ENCODE measurements around the gene SHC2.

Gene SHC2

GRCh38 chr19:468587-469256 lies 7.9 kb upstream of the SHC2 start:
- Mint-ChIP-seq H3K27me3 (ENCODE audit: low read depth) (no peaks in the 10 kb centered on the region), H3K4me1 (ENCODE audit: low read depth) (no peaks in the 10 kb centered on the region), H3K4me3 (no peak overlapping the region), H3K9me3 (no peaks in the 10 kb centered on the region), H3K27ac (no peak overlapping the region), H3K36me3 (ENCODE audit: low read depth) (no peaks in the 10 kb centered on the region)
- no peak for DNase-seq (ENCODE audit: low spot score)

DNA sequence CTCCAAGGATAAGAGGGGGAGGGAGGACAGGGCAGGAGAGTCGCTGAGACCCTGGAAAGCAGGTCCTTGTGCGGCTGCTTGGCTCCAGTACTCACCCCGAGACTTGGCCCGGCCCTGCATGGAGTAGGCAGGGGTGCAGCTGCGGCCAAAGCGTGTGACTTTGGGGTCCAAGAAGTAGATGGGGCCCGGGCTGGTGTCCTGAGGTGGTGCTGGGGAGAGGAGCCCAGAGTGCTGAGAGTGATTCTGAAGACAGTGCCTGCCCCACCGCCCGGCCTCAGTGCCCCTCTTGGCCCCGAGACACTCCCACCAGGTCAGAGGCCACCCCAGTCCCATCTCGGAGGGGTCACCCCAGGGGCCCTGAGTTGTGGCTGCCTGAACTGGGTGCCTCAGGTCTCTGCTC lies 6.7 kb upstream of the SHC2 start:
- no peak for DNase-seq (ENCODE audit: low spot score)
- Mint-ChIP-seq H3K27me3 (ENCODE audit: low read depth) (peaks cover 4% of the 10 kb centered on the region), H3K4me3 (no peak overlapping the region), H3K27ac (no peak overlapping the region), H3K9me3 (no peaks in the 10 kb centered on the region), H3K4me1 (ENCODE audit: low read depth) (no peaks in the 10 kb centered on the region), H3K36me3 (ENCODE audit: low read depth) (no peaks in the 10 kb centered on the region)

GRCh38 chr19:465056-465816 lies 4.4 kb upstream of the SHC2 start:
- DNase-seq (ENCODE audit: low spot score), result no peak

GRCh38 chr19:464208-464545 lies 3.3 kb upstream of the SHC2 start:
- no peaks in the 10 kb centered on the region for H3K4me1 Mint-ChIP-seq (ENCODE audit: low read depth)
- H3K4me3 Mint-ChIP-seq, result no peak overlapping the region
- H3K27me3 Mint-ChIP-seq (ENCODE audit: low read depth), result peaks cover 19% of the 10 kb centered on the region
- no peak overlapping the region for H3K27ac Mint-ChIP-seq
- no peaks in the 10 kb centered on the region for H3K36me3 Mint-ChIP-seq (ENCODE audit: low read depth)
- no peak for DNase-seq (ENCODE audit: low spot score)
- no peaks in the 10 kb centered on the region for H3K9me3 Mint-ChIP-seq

More at GRCh38 chr19:465056-465816, 4.4 kb upstream of the SHC2 start:
- no peaks in the 10 kb centered on the region for H3K9me3 Mint-ChIP-seq
- H3K36me3 Mint-ChIP-seq (ENCODE audit: low read depth), result no peaks in the 10 kb centered on the region
- H3K4me1 Mint-ChIP-seq (ENCODE audit: low read depth), result no peaks in the 10 kb centered on the region
- H3K4me3 Mint-ChIP-seq, result no peak overlapping the region
- peaks cover 11% of the 10 kb centered on the region for H3K27me3 Mint-ChIP-seq (ENCODE audit: low read depth)
- H3K27ac Mint-ChIP-seq, result no peak overlapping the region

DNA sequence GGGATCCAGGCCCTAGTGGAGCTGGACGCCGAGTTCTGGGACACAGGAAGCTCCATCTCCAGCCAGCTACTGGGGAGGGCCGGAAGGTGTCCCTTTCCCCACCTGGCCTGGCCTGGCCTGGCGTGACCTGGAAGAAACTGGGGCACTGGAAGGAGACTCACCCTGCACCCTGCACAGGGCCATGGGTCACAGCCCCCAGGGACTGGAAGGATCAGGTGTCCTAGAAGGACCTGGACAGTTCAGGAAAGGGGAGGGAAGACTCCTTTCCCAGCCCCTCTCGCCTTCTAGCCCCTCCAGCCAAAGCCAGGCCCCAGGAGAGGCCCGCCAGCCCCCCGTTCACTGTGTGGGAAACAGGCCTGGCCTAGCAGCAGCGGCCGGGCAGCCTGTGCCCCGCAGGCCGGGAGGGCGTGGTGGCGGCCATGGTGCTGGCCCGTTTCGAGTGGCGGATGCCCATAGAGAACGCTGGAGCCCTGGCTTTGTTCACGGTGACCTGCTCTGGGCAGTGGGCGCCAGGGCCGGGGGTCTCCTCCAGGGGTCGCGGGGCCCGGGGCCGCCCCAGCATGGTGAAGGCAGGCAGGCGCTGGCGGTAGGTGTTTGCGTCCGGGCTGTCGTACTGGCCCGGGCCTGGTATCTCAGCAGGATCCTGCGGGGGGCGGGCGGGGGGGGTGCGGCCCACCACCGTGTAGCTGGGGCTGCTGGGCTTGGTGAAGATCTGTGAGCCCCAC lies 2.8 kb upstream of the SHC2 start:
- Mint-ChIP-seq H3K27me3 (ENCODE audit: low read depth) (peaks cover 19% of the 10 kb centered on the region), H3K9me3 (no peaks in the 10 kb centered on the region), H3K4me1 (ENCODE audit: low read depth) (no peaks in the 10 kb centered on the region), H3K36me3 (ENCODE audit: low read depth) (no peaks in the 10 kb centered on the region), H3K27ac (no peak overlapping the region), H3K4me3 (no peak overlapping the region)
- no peak for DNase-seq (ENCODE audit: low spot score)

GRCh38 chr19:461721-462551 lies 1.1 kb upstream of the SHC2 start:
- peaks cover 19% of the 10 kb centered on the region for H3K27me3 Mint-ChIP-seq (ENCODE audit: low read depth)
- H3K27ac Mint-ChIP-seq, result no peak overlapping the region
- no peak for DNase-seq (ENCODE audit: low spot score)
- H3K36me3 Mint-ChIP-seq (ENCODE audit: low read depth), result no peaks in the 10 kb centered on the region
- no peaks in the 10 kb centered on the region for H3K4me1 Mint-ChIP-seq (ENCODE audit: low read depth)
- no peak overlapping the region for H3K4me3 Mint-ChIP-seq
- H3K9me3 Mint-ChIP-seq, result no peaks in the 10 kb centered on the region

DNA sequence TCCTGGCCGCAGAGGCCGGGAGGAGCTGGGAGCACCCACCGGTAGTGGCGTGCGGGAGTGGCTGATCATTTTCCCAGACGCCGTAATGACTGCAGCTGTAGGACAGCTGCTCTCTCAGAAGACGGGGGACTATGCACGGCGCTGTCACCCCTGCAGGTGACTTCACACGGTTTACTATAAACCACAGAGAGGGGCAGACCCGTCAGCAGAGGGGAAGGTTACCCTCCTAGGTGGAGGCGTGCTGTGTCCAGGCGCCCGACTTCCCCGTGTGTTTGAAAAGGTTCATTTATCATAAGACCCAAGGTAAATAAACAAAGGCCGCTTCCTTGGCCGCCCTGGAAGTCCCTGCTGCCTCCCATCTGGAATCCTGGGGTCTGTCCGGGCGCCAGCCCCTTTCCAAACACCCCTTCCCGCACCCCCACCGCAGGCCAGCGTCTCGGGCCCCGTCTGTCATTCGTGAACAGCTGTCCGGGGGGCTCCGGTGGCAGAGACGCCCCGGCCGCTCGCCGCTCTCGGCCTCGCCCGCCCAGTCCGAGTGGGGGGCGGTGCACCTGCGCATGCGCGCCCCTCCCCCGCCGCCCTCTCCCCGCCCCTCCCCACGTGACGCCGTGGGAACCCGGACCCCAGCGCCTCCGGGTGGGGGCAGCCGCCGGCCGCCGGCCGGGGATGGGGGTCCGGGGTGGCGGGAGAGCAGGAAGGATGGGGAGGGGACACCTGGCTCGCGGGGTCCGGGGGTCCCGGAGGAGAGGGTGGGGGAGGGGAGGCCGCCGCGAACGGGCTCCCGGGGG lies 915 bp downstream of the SHC2 start:
- Mint-ChIP-seq H3K9me3 (no peaks in the 10 kb centered on the region), H3K4me1 (ENCODE audit: low read depth) (no peaks in the 10 kb centered on the region), H3K27me3 (ENCODE audit: low read depth) (peaks cover 19% of the 10 kb centered on the region), H3K27ac (no peak overlapping the region), H3K4me3 (peak overlapping the region; percentile 43), H3K36me3 (ENCODE audit: low read depth) (no peaks in the 10 kb centered on the region)
- DNase-seq (ENCODE audit: low spot score), result no peak

DNA sequence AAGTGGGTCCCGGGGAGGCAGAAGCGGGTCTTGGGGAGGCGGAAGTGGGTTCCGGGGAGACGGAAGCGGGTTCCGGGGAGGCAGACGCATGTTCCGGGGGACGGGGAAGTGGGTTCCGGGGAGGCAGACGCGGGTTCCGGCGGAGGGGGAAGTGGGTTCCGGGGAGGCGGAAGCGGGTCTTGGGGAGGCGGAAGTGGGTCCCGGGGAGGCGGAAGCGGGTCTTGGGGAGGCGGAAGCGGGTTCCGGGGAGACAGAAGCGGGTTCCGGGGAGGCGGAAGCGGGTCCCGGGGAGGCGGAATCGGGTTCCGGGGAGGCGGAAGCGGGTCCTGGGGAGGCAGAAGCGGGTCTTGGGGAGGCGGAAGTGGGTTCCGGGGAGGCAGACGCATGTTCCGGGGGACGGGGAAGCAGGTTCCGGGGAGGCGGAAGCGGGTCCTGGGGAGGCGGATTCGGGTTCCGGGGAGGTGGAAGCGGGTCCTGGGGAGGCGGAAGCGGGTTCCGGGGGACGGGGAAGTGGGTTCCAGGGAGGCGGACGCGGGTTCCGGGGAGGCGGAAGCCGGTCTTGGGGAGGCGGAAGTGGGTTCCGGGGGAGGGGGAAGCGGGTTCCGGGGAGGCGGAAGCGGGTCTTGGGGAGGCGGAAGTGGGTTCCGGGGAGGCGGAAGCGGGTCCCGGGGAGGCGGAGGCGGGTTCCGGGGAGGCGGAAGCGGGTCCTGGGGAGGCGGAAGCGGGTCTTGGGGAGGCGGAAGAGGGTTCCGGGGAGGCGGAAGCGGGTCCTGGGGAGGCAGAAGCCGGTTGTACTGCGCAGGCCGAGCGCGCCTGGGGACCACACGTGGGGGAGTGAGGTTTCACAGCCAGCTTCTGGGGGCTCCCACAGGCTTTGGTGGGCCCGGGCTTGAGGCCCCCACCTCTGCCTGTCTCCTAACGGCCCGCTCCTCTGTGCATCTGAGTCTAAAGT lies 2.5 kb downstream of the SHC2 start:
- Mint-ChIP-seq H3K27ac (no peak overlapping the region), H3K36me3 (ENCODE audit: low read depth) (no peaks in the 10 kb centered on the region), H3K9me3 (no peaks in the 10 kb centered on the region), H3K27me3 (ENCODE audit: low read depth) (peaks cover 19% of the 10 kb centered on the region), H3K4me3 (no peak overlapping the region), H3K4me1 (ENCODE audit: low read depth) (no peaks in the 10 kb centered on the region)
- DNase-seq (ENCODE audit: low spot score), result no peak

GRCh38 chr19:457636-458035 lies 3.2 kb downstream of the SHC2 start:
- Mint-ChIP-seq H3K4me3 (no peak overlapping the region), H3K27ac (no peak overlapping the region), H3K9me3 (no peaks in the 10 kb centered on the region), H3K36me3 (ENCODE audit: low read depth) (no peaks in the 10 kb centered on the region), H3K27me3 (ENCODE audit: low read depth) (peaks cover 16% of the 10 kb centered on the region), H3K4me1 (ENCODE audit: low read depth) (no peaks in the 10 kb centered on the region)
- DNase-seq (ENCODE audit: low spot score), result no peak

- H3K27me3 Mint-ChIP-seq (ENCODE audit: low read depth), result peaks cover 9% of the 10 kb centered on the region
- H3K36me3 Mint-ChIP-seq (ENCODE audit: low read depth), result no peaks in the 10 kb centered on the region
- H3K4me3 Mint-ChIP-seq, result no peak overlapping the region
- H3K9me3 Mint-ChIP-seq, result no peaks in the 10 kb centered on the region
- no peak for DNase-seq (ENCODE audit: low spot score)
- no peak overlapping the region for H3K27ac Mint-ChIP-seq
- H3K4me1 Mint-ChIP-seq (ENCODE audit: low read depth), result no peaks in the 10 kb centered on the region
Observed at GRCh38 chr19:456547-457110, 4.2 kb downstream of the SHC2 start.

- Mint-ChIP-seq H3K27me3 (ENCODE audit: low read depth) (peaks cover 7% of the 10 kb centered on the region), H3K4me3 (no peak overlapping the region), H3K4me1 (ENCODE audit: low read depth) (no peaks in the 10 kb centered on the region), H3K9me3 (no peaks in the 10 kb centered on the region), H3K36me3 (ENCODE audit: low read depth) (no peaks in the 10 kb centered on the region), H3K27ac (no peak overlapping the region)
- no peak for DNase-seq (ENCODE audit: low spot score)
Observed at GRCh38 chr19:455851-456546, 4.8 kb downstream of the SHC2 start.

Data from T-helper 2 cell treated with Interferon-gamma antibody and Interleukin-4, amounts not matched to agents 5 μg/mL and 100 μg/mL, for 36 hours (primary cell).